Measurements from ENCODE around the gene SLC26A2.
"Not testable (repeated sequence)": the region's sequence is repeated elsewhere in the genome, so short reads cannot be mapped to it uniquely, and the experiment has no call there.

The SLC26A2 gene

GRCh38 chr5:149940077-149940574 is 20.4 kb upstream of the SLC26A2 start:
- H2AK5ac ChIP-seq (ENCODE audit: low read length), result no peak overlapping the region
- no peak overlapping the region for H3K27ac ChIP-seq (ENCODE audit: low read depth, low read length)
- no peak overlapping the region for H2BK120ac ChIP-seq (ENCODE audit: low read depth, low read length)
- H3K27me3 ChIP-seq (ENCODE audit: insufficient read depth, low read length, poor library complexity), result no peaks in the 10 kb centered on the region
- no peaks in the 10 kb centered on the region for H3K79me2 ChIP-seq (ENCODE audit: control insufficient read depth, insufficient read depth, low read length)
- no peak for DNase-seq
- no peaks in the 10 kb centered on the region for H3K36me3 ChIP-seq (ENCODE audit: control insufficient read depth, insufficient read depth, low read length)
- no peak overlapping the region for H3K9ac ChIP-seq (ENCODE audit: low read length)
- no peak overlapping the region for H3K4ac ChIP-seq (ENCODE audit: low read depth, low read length)
- no CpG with 5 or more reads among the region's 9 CpGs for WGBS (ENCODE audit: extremely low coverage, insufficient coverage, low lambda C conversion rate)
- peaks cover 4% of the 10 kb centered on the region for H3K4me1 ChIP-seq (ENCODE audit: control insufficient read depth, low read depth, low read length)
- H4K5ac ChIP-seq (ENCODE audit: low read length), result no peak overlapping the region
- H3K4me3 ChIP-seq (ENCODE audit: low read length), result no peak overlapping the region
- no peak overlapping the region for H2BK15ac ChIP-seq (replicated peaks; ENCODE audit: low read depth)
- no peak overlapping the region for H4K8ac ChIP-seq (ENCODE audit: low read depth, low read length)
- no peak overlapping the region for H3K4me2 ChIP-seq (ENCODE audit: low read length)
- no peak overlapping the region for H2BK5ac ChIP-seq (ENCODE audit: low read length)
- no peak overlapping the region for H3K23ac ChIP-seq (ENCODE audit: low read length)
- no peak overlapping the region for H3K56ac ChIP-seq (ENCODE audit: low read length)
- H3K18ac ChIP-seq (ENCODE audit: low read length), result no peak overlapping the region
- H3K79me1 ChIP-seq (ENCODE audit: low read length), result no peaks in the 10 kb centered on the region

GRCh38 chr5:149940941-149941644 is 19.5 kb upstream of the SLC26A2 start:
- Histone ChIP-seq H3K27ac (ENCODE audit: low read depth, low read length) (no peak overlapping the region), H3K23ac (ENCODE audit: low read length) (no peak overlapping the region), H3K9ac (ENCODE audit: low read length) (no peak overlapping the region), H3K4me3 (ENCODE audit: low read length) (no peak overlapping the region), H2BK120ac (ENCODE audit: low read depth, low read length) (no peak overlapping the region), H2AK5ac (ENCODE audit: low read length) (no peak overlapping the region), H3K18ac (ENCODE audit: low read length) (no peak overlapping the region), H3K27me3 (ENCODE audit: insufficient read depth, low read length, poor library complexity) (no peaks in the 10 kb centered on the region), H4K5ac (ENCODE audit: low read length) (no peak overlapping the region), H3K4ac (ENCODE audit: low read depth, low read length) (no peak overlapping the region), H3K36me3 (ENCODE audit: control insufficient read depth, insufficient read depth, low read length) (no peaks in the 10 kb centered on the region), H2BK15ac (replicated peaks; ENCODE audit: low read depth) (no peak overlapping the region), H3K79me1 (ENCODE audit: low read length) (no peaks in the 10 kb centered on the region), H3K4me1 (ENCODE audit: control insufficient read depth, low read depth, low read length) (peaks cover 4% of the 10 kb centered on the region), H3K4me2 (ENCODE audit: low read length) (no peak overlapping the region), H3K79me2 (ENCODE audit: control insufficient read depth, insufficient read depth, low read length) (no peaks in the 10 kb centered on the region), H4K8ac (ENCODE audit: low read depth, low read length) (no peak overlapping the region), H2BK5ac (ENCODE audit: low read length) (no peak overlapping the region), H3K56ac (ENCODE audit: low read length) (no peak overlapping the region)
- whole genome bisulfite sequencing (ENCODE audit: extremely low coverage, insufficient coverage, low lambda C conversion rate), result no CpG with 5 or more reads among the region's 5 CpGs
- DNase-seq, result no peak

- no CpG with 5 or more reads among the region's 4 CpGs for WGBS (ENCODE audit: extremely low coverage, insufficient coverage, low lambda C conversion rate)
These were observed 18.8 kb upstream of the SLC26A2 start for GRCh38 chr5:149941795-149942194.

GRCh38 chr5:149942199-149942598 is 18.4 kb upstream of the SLC26A2 start:
- no peaks in the 10 kb centered on the region for H3K36me3 ChIP-seq (ENCODE audit: control insufficient read depth, insufficient read depth, low read length)
- H3K4ac ChIP-seq (ENCODE audit: low read depth, low read length), result no peak overlapping the region
- H3K79me2 ChIP-seq (ENCODE audit: control insufficient read depth, insufficient read depth, low read length), result no peaks in the 10 kb centered on the region
- no peak overlapping the region for H3K9ac ChIP-seq (ENCODE audit: low read length)
- H2BK5ac ChIP-seq (ENCODE audit: low read length), result no peak overlapping the region
- H3K23ac ChIP-seq (ENCODE audit: low read length), result no peak overlapping the region
- H2BK15ac ChIP-seq (replicated peaks; ENCODE audit: low read depth), result no peak overlapping the region
- H3K18ac ChIP-seq (ENCODE audit: low read length), result no peak overlapping the region
- H3K4me2 ChIP-seq (ENCODE audit: low read length), result no peak overlapping the region
- no peak overlapping the region for H2BK120ac ChIP-seq (ENCODE audit: low read depth, low read length)
- DNase-seq, result peak; percentile 8
- H3K4me1 ChIP-seq (ENCODE audit: control insufficient read depth, low read depth, low read length), result peaks cover 4% of the 10 kb centered on the region
- H3K79me1 ChIP-seq (ENCODE audit: low read length), result no peaks in the 10 kb centered on the region
- H2AK5ac ChIP-seq (ENCODE audit: low read length), result no peak overlapping the region
- WGBS (ENCODE audit: extremely low coverage, insufficient coverage, low lambda C conversion rate), result no CpG with 5 or more reads among the region's 2 CpGs
- H3K4me3 ChIP-seq (ENCODE audit: low read length), result no peak overlapping the region
- H4K5ac ChIP-seq (ENCODE audit: low read length), result no peak overlapping the region
- H4K8ac ChIP-seq (ENCODE audit: low read depth, low read length), result no peak overlapping the region
- no peak overlapping the region for H3K56ac ChIP-seq (ENCODE audit: low read length)
- no peaks in the 10 kb centered on the region for H3K27me3 ChIP-seq (ENCODE audit: insufficient read depth, low read length, poor library complexity)
- no peak overlapping the region for H3K27ac ChIP-seq (ENCODE audit: low read depth, low read length)

More at GRCh38 chr5:149941795-149942194, 18.8 kb upstream of the SLC26A2 start:
- Histone ChIP-seq H3K27ac (ENCODE audit: low read depth, low read length) (no peak overlapping the region), H2BK15ac (replicated peaks; ENCODE audit: low read depth) (no peak overlapping the region), H3K4me2 (ENCODE audit: low read length) (no peak overlapping the region), H3K18ac (ENCODE audit: low read length) (no peak overlapping the region), H2BK5ac (ENCODE audit: low read length) (no peak overlapping the region), H2AK5ac (ENCODE audit: low read length) (no peak overlapping the region), H3K56ac (ENCODE audit: low read length) (no peak overlapping the region), H3K79me1 (ENCODE audit: low read length) (no peaks in the 10 kb centered on the region), H3K9ac (ENCODE audit: low read length) (no peak overlapping the region), H2BK120ac (ENCODE audit: low read depth, low read length) (no peak overlapping the region), H3K27me3 (ENCODE audit: insufficient read depth, low read length, poor library complexity) (no peaks in the 10 kb centered on the region), H3K4me3 (ENCODE audit: low read length) (no peak overlapping the region), H4K8ac (ENCODE audit: low read depth, low read length) (no peak overlapping the region), H4K5ac (ENCODE audit: low read length) (no peak overlapping the region), H3K23ac (ENCODE audit: low read length) (no peak overlapping the region), H3K36me3 (ENCODE audit: control insufficient read depth, insufficient read depth, low read length) (no peaks in the 10 kb centered on the region), H3K4me1 (ENCODE audit: control insufficient read depth, low read depth, low read length) (peaks cover 4% of the 10 kb centered on the region), H3K4ac (ENCODE audit: low read depth, low read length) (no peak overlapping the region), H3K79me2 (ENCODE audit: control insufficient read depth, insufficient read depth, low read length) (no peaks in the 10 kb centered on the region)
- DNase-seq, result no peak

GRCh38 chr5:149942741-149943169 is 17.8 kb upstream of the SLC26A2 start:
- not testable (repeated sequence) for H3K36me3 ChIP-seq (ENCODE audit: control insufficient read depth, insufficient read depth, low read length); H3K56ac ChIP-seq (ENCODE audit: low read length); H3K27me3 ChIP-seq (ENCODE audit: insufficient read depth, low read length, poor library complexity); H3K18ac ChIP-seq (ENCODE audit: low read length); H3K79me2 ChIP-seq (ENCODE audit: control insufficient read depth, insufficient read depth, low read length); H3K4me1 ChIP-seq (ENCODE audit: control insufficient read depth, low read depth, low read length); H3K27ac ChIP-seq (ENCODE audit: low read depth, low read length); H3K4ac ChIP-seq (ENCODE audit: low read depth, low read length); H2BK5ac ChIP-seq (ENCODE audit: low read length); H3K4me2 ChIP-seq (ENCODE audit: low read length); H2AK5ac ChIP-seq (ENCODE audit: low read length); H2BK15ac ChIP-seq (replicated peaks; ENCODE audit: low read depth); H3K23ac ChIP-seq (ENCODE audit: low read length); H3K4me3 ChIP-seq (ENCODE audit: low read length); H3K9ac ChIP-seq (ENCODE audit: low read length); H2BK120ac ChIP-seq (ENCODE audit: low read depth, low read length); H3K79me1 ChIP-seq (ENCODE audit: low read length); H4K8ac ChIP-seq (ENCODE audit: low read depth, low read length); H4K5ac ChIP-seq (ENCODE audit: low read length)
- no CpG with 5 or more reads among the region's 4 CpGs for WGBS (ENCODE audit: extremely low coverage, insufficient coverage, low lambda C conversion rate)
- DNase-seq, result peak; percentile 32

All from mesendoderm (in vitro differentiated cells).